Measurements from ENCODE around the gene KRT5.

DNA sequence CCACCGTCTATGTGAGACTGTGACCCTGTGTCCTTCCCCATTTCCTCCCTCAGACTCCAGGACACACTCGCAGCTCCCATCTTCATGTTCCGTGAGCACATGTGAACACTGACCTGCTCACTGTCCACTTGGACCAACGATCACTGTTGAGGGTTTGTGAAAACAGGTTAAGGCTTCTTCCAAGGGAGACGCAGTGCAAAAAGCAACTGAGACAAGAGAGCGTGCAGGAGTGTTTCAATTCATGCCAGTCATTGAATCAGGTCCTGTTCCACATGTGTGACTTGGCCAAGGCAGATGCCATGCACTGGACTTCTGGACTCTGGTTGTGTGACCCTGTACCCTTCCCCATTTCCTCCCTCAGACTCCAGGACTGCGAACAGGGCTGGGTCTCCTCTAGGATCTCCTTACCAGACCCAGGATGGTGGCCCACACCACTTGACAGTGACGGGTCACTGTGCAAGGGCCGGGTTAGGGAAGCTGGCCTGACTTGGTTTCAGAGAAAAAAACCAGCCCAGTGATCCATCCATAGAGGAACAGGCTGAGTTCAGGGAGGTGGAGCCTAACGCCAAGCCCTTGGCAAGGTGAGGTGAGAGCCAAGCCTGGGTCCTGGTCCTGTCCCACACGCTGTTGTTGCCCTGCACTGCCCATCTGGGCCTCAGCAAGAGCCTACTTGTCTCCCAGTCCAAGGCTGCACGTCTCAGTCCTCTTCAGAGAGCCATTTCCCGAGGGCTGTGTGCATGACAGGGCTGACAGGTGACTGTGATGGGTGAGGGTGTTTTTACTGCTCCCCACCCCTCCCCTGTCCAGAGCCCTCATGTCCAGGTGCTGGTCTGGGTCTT, 5.7 kb upstream of the KRT5 start:
- TF ChIP-seq, protein P1, sequence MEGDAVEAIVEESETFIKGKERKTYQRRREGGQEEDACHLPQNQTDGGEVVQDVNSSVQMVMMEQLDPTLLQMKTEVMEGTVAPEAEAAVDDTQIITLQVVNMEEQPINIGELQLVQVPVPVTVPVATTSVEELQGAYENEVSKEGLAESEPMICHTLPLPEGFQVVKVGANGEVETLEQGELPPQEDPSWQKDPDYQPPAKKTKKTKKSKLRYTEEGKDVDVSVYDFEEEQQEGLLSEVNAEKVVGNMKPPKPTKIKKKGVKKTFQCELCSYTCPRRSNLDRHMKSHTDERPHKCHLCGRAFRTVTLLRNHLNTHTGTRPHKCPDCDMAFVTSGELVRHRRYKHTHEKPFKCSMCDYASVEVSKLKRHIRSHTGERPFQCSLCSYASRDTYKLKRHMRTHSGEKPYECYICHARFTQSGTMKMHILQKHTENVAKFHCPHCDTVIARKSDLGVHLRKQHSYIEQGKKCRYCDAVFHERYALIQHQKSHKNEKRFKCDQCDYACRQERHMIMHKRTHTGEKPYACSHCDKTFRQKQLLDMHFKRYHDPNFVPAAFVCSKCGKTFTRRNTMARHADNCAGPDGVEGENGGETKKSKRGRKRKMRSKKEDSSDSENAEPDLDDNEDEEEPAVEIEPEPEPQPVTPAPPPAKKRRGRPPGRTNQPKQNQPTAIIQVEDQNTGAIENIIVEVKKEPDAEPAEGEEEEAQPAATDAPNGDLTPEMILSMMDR (conservative IDR thresholded peaks at IDR 0.05; ENCODE audit: low read length) = no peak
- TF ChIP-seq EZH2phosphoT487 (IDR thresholded peaks at IDR 0.05; ENCODE audit: borderline replicate concordance) = no peak

All from Loucy (cell line).